HUES48 (cell line): ENCODE data around the gene CD38.
"Not testable (repeated sequence)": the region's sequence is repeated elsewhere in the genome, so short reads cannot be mapped to it uniquely, and the experiment has no call there.

Experiments used
- H3K27ac ChIP-seq: one replicate; pipeline ENCODE4 v1.7.0; 2013; ENCODE audit warnings: low read depth, low read length, inconsistent platforms
- H3K27me3 ChIP-seq: 2 replicates; pipeline ENCODE4 v1.6.1; 2013; ENCODE audit warnings: mild to moderate bottlenecking, low read length; ENCODE audit not compliant: control insufficient read depth, insufficient read depth
- H3K36me3 ChIP-seq: 2 replicates; pipeline ENCODE4 v1.6.1; 2013; ENCODE audit warnings: low read length; ENCODE audit not compliant: control insufficient read depth, insufficient read depth
- H3K4me1 ChIP-seq: 2 replicates; pipeline ENCODE4 v1.6.1; 2013; ENCODE audit warnings: mild to moderate bottlenecking, low read length; ENCODE audit not compliant: control insufficient read depth, insufficient read depth
- H3K4me3 ChIP-seq: 2 replicates; pipeline ENCODE4 v1.5.1; 2013; ENCODE audit warnings: mild to moderate bottlenecking, low read depth, low read length
- H3K9ac ChIP-seq: 2 replicates; pipeline ENCODE4 v1.6.1; 2013; ENCODE audit warnings: mild to moderate bottlenecking, low read depth, low read length, moderate library complexity
- H3K9me3 ChIP-seq: 2 replicates; pipeline ENCODE4 v1.6.1; 2013; ENCODE audit warnings: low read length; ENCODE audit not compliant: control insufficient read depth, insufficient read depth

The CD38 gene

GRCh38 chr4:15799141-15799540 lies 21.0 kb downstream of the CD38 start:
- Histone ChIP-seq H3K4me1 (no peaks in the 10 kb centered on the region), H3K9me3 (peaks cover 7% of the 10 kb centered on the region)

GRCh38 chr4:15799701-15800100 lies 21.6 kb downstream of the CD38 start:
- Histone ChIP-seq H3K36me3 (no peaks in the 10 kb centered on the region), H3K9me3 (peaks cover 7% of the 10 kb centered on the region), H3K4me1 (no peaks in the 10 kb centered on the region), H3K4me3 (no peak overlapping the region), H3K9ac (no peak overlapping the region), H3K27ac (no peak overlapping the region), H3K27me3 (no peaks in the 10 kb centered on the region)

More at GRCh38 chr4:15799141-15799540, 21.0 kb downstream of the CD38 start:
- Histone ChIP-seq H3K27me3 (no peaks in the 10 kb centered on the region), H3K27ac (no peak overlapping the region), H3K9ac (no peak overlapping the region), H3K4me3 (no peak overlapping the region), H3K36me3 (no peaks in the 10 kb centered on the region)

GRCh38 chr4:15802497-15802896 lies 24.4 kb downstream of the CD38 start:
- not testable (repeated sequence) for H3K4me1 ChIP-seq, H3K36me3 ChIP-seq, H3K27me3 ChIP-seq, H3K4me3 ChIP-seq, H3K9ac ChIP-seq, H3K9me3 ChIP-seq, H3K27ac ChIP-seq

- H3K36me3 ChIP-seq = no peaks in the 10 kb centered on the region
- no peaks in the 10 kb centered on the region for H3K27me3 ChIP-seq
- no peak overlapping the region for H3K4me3 ChIP-seq
- no peak overlapping the region for H3K27ac ChIP-seq
- no peaks in the 10 kb centered on the region for H3K9me3 ChIP-seq
- no peaks in the 10 kb centered on the region for H3K4me1 ChIP-seq
- no peak overlapping the region for H3K9ac ChIP-seq
Measured at GRCh38 chr4:15805583-15806517, 27.7 kb downstream of the CD38 start.

- Histone ChIP-seq H3K4me3 (no peak overlapping the region), H3K9me3 (no peaks in the 10 kb centered on the region), H3K9ac (no peak overlapping the region), H3K27ac (no peak overlapping the region), H3K27me3 (no peaks in the 10 kb centered on the region), H3K36me3 (no peaks in the 10 kb centered on the region), H3K4me1 (peaks cover 8% of the 10 kb centered on the region)
Measured at GRCh38 chr4:15809058-15809457, 30.9 kb downstream of the CD38 start.

- Histone ChIP-seq H3K36me3 (no peaks in the 10 kb centered on the region), H3K27me3 (no peaks in the 10 kb centered on the region), H3K4me3 (no peak overlapping the region), H3K9ac (no peak overlapping the region), H3K4me1 (peaks cover 8% of the 10 kb centered on the region), H3K27ac (no peak overlapping the region), H3K9me3 (no peaks in the 10 kb centered on the region)
Measured at GRCh38 chr4:15809466-15809865, 31.3 kb downstream of the CD38 start.

GRCh38 chr4:15811703-15812337 lies 33.7 kb downstream of the CD38 start:
- H3K27me3 ChIP-seq = no peaks in the 10 kb centered on the region
- H3K9me3 ChIP-seq = no peaks in the 10 kb centered on the region
- H3K4me3 ChIP-seq = no peak overlapping the region
- H3K4me1 ChIP-seq = peaks cover 8% of the 10 kb centered on the region
- no peaks in the 10 kb centered on the region for H3K36me3 ChIP-seq
- no peak overlapping the region for H3K9ac ChIP-seq
- peak overlapping the region; percentile 31 for H3K27ac ChIP-seq

GRCh38 chr4:15832523-15833451 lies 54.7 kb downstream of the CD38 start:
- Histone ChIP-seq H3K4me1 (no peaks in the 10 kb centered on the region), H3K4me3 (no peak overlapping the region), H3K9me3 (no peaks in the 10 kb centered on the region), H3K27ac (no peak overlapping the region), H3K9ac (no peak overlapping the region), H3K27me3 (no peaks in the 10 kb centered on the region), H3K36me3 (no peaks in the 10 kb centered on the region)

- Histone ChIP-seq H3K9me3 (no peaks in the 10 kb centered on the region), H3K4me1 (no peaks in the 10 kb centered on the region), H3K36me3 (no peaks in the 10 kb centered on the region), H3K4me3 (no peak overlapping the region), H3K9ac (no peak overlapping the region), H3K27me3 (no peaks in the 10 kb centered on the region), H3K27ac (no peak overlapping the region)
Measured at GRCh38 chr4:15833801-15834200, 55.7 kb downstream of the CD38 start.

- H3K4me3 ChIP-seq = no peak overlapping the region
- H3K36me3 ChIP-seq = no peaks in the 10 kb centered on the region
- no peaks in the 10 kb centered on the region for H3K27me3 ChIP-seq
- peaks cover 4% of the 10 kb centered on the region for H3K9me3 ChIP-seq
- no peak overlapping the region for H3K27ac ChIP-seq
- no peak overlapping the region for H3K9ac ChIP-seq
- H3K4me1 ChIP-seq = no peaks in the 10 kb centered on the region
Measured at GRCh38 chr4:15836362-15836761, 58.2 kb downstream of the CD38 start.
